ENCODE data around the gene RAB40C. TPM values are rescaled to one million over a fixed set of nuclear protein-coding genes. Genes with fewer than 3 reads are reported as not detected.

The RAB40C gene
- total and polyA plus RNA-seq, 10 of the 15 experiments (the other 5 are each of a cell fraction or from before 2014, with no cell fraction given): 0.06 to 12.8 (median 4.6) TPM

DNA sequence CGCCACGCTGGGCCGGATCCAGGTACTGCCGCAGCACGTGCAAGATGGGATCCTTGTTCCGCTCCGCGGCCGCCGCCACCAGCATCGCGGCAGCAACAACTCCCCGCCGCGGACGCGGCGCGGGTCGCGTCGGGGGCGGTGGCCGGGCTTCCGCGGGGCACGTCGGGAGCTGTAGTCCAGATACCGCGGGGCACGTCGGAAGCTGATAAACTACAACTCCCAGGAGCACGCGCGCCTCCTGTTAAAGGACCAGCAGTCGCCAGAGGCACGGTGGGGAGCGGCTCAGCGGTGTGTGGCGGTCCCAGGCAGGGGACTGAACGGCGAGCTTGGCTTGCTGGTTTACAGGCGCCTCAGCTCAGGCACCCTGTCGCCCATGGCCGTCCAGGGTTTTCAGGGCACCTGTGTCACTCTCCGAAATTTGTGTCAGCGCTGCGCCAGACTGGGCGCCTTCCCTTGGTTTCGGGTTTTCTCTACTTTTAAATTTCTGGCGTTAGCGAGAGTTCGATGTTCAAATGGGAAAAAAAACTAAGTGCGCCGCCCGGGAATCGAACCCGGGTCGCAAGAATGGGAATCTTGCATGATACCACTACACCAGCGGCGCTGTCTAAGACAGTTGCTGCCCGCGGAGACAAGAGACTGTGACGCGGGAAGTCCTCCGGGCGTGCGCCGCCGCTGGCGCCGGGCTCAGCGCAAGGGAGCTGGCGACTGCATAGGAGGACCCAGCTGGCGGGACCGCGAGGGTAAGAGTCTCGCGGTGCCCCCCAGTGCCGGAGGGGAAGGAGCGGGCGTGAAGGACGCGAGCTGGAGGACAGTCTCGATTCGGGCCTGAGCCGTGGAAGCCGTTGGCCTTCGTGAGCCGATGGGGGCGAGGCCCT, 46.6 kb downstream of the RAB40C start, which contains the start of gene METTL26 (continued):
- TF ChIP-seq, protein P1, sequence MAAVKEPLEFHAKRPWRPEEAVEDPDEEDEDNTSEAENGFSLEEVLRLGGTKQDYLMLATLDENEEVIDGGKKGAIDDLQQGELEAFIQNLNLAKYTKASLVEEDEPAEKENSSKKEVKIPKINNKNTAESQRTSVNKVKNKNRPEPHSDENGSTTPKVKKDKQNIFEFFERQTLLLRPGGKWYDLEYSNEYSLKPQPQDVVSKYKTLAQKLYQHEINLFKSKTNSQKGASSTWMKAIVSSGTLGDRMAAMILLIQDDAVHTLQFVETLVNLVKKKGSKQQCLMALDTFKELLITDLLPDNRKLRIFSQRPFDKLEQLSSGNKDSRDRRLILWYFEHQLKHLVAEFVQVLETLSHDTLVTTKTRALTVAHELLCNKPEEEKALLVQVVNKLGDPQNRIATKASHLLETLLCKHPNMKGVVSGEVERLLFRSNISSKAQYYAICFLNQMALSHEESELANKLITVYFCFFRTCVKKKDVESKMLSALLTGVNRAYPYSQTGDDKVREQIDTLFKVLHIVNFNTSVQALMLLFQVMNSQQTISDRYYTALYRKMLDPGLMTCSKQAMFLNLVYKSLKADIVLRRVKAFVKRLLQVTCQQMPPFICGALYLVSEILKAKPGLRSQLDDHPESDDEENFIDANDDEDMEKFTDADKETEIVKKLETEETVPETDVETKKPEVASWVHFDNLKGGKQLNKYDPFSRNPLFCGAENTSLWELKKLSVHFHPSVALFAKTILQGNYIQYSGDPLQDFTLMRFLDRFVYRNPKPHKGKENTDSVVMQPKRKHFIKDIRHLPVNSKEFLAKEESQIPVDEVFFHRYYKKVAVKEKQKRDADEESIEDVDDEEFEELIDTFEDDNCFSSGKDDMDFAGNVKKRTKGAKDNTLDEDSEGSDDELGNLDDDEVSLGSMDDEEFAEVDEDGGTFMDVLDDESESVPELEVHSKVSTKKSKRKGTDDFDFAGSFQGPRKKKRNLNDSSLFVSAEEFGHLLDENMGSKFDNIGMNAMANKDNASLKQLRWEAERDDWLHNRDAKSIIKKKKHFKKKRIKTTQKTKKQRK (IDR thresholded peaks at IDR 0.05; ENCODE audit: low read depth, low read length): no peak
- TF ChIP-seq, protein P2, sequence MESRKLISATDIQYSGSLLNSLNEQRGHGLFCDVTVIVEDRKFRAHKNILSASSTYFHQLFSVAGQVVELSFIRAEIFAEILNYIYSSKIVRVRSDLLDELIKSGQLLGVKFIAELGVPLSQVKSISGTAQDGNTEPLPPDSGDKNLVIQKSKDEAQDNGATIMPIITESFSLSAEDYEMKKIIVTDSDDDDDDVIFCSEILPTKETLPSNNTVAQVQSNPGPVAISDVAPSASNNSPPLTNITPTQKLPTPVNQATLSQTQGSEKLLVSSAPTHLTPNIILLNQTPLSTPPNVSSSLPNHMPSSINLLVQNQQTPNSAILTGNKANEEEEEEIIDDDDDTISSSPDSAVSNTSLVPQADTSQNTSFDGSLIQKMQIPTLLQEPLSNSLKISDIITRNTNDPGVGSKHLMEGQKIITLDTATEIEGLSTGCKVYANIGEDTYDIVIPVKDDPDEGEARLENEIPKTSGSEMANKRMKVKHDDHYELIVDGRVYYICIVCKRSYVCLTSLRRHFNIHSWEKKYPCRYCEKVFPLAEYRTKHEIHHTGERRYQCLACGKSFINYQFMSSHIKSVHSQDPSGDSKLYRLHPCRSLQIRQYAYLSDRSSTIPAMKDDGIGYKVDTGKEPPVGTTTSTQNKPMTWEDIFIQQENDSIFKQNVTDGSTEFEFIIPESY (IDR thresholded peaks at IDR 0.05): no peak
- TF ChIP-seq BHLHE40 (IDR thresholded peaks at IDR 0.05; ENCODE audit: borderline replicate concordance in 1 of 2, low read depth in 2 of 2, low read length in 1 of 2) (peak; percentile 96 to 99), TCF7 (IDR thresholded peaks at IDR 0.05; ENCODE audit: borderline replicate concordance) (no peak; the same call in 1 of the 2 replicates), HDAC6 (IDR thresholded peaks at IDR 0.05; ENCODE audit: unreplicated experiment) (no peak), RAD51 (IDR thresholded peaks at IDR 0.05) (no peak), POLR2A (IDR thresholded peaks at IDR 0.05; ENCODE audit: low read depth, low read length) (peak; percentile 88), ZZZ3 (IDR thresholded peaks at IDR 0.05; ENCODE audit: control insufficient read depth, insufficient read length, low read depth) (no peak), PAX8 (IDR thresholded peaks at IDR 0.05) (no peak), POLR2AphosphoS5 (IDR thresholded peaks at IDR 0.05; ENCODE audit: low read length) (peak; percentile 53; the same call in 1 of the 2 replicates), HDGF (IDR thresholded peaks at IDR 0.05) (no peak; the same call in 1 of the 2 replicates), FOS (IDR thresholded peaks at IDR 0.05; ENCODE audit: borderline replicate concordance, extremely low read depth, insufficient read length) (no peak), SUPT20H (IDR thresholded peaks at IDR 0.05; ENCODE audit: borderline replicate concordance, control insufficient read depth, low read depth, low read length) (no peak), MEF2A (IDR thresholded peaks at IDR 0.05; ENCODE audit: insufficient read depth, low read depth, low read length) (0 out of 2 replicates have a peak, but pooled peaks have one; percentile 45)
- TF ChIP-seq, protein P3, sequence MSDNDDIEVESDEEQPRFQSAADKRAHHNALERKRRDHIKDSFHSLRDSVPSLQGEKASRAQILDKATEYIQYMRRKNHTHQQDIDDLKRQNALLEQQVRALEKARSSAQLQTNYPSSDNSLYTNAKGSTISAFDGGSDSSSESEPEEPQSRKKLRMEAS (IDR thresholded peaks at IDR 0.05; ENCODE audit: low read depth, low read length): peak; percentile 66
- TF ChIP-seq, protein P4, sequence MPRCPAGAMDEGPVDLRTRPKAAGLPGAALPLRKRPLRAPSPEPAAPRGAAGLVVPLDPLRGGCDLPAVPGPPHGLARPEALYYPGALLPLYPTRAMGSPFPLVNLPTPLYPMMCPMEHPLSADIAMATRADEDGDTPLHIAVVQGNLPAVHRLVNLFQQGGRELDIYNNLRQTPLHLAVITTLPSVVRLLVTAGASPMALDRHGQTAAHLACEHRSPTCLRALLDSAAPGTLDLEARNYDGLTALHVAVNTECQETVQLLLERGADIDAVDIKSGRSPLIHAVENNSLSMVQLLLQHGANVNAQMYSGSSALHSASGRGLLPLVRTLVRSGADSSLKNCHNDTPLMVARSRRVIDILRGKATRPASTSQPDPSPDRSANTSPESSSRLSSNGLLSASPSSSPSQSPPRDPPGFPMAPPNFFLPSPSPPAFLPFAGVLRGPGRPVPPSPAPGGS (IDR thresholded peaks at IDR 0.05; ENCODE audit: borderline replicate concordance, insufficient read depth, low read depth, low read length, poor library complexity, severe bottlenecking): no peak
- TF ChIP-seq, protein P5, sequence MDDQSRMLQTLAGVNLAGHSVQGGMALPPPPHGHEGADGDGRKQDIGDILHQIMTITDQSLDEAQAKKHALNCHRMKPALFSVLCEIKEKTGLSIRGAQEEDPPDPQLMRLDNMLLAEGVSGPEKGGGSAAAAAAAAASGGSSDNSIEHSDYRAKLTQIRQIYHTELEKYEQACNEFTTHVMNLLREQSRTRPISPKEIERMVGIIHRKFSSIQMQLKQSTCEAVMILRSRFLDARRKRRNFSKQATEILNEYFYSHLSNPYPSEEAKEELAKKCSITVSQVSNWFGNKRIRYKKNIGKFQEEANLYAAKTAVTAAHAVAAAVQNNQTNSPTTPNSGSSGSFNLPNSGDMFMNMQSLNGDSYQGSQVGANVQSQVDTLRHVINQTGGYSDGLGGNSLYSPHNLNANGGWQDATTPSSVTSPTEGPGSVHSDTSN (IDR thresholded peaks at IDR 0.05; ENCODE audit: insufficient replicate concordance, low read depth, low read length): no peak
- TF ChIP-seq, protein P6, sequence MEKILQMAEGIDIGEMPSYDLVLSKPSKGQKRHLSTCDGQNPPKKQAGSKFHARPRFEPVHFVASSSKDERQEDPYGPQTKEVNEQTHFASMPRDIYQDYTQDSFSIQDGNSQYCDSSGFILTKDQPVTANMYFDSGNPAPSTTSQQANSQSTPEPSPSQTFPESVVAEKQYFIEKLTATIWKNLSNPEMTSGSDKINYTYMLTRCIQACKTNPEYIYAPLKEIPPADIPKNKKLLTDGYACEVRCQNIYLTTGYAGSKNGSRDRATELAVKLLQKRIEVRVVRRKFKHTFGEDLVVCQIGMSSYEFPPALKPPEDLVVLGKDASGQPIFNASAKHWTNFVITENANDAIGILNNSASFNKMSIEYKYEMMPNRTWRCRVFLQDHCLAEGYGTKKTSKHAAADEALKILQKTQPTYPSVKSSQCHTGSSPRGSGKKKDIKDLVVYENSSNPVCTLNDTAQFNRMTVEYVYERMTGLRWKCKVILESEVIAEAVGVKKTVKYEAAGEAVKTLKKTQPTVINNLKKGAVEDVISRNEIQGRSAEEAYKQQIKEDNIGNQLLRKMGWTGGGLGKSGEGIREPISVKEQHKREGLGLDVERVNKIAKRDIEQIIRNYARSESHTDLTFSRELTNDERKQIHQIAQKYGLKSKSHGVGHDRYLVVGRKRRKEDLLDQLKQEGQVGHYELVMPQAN (conservative IDR thresholded peaks at IDR 0.05): peak; percentile 93
